ENCODE measurements around the gene PIWIL1. TPM values are rescaled to one million over a fixed set of nuclear protein-coding genes. Genes with fewer than 3 reads are reported as not detected.

The PIWIL1 gene
- total and polyA plus RNA-seq, 2 donors (not counting 1 experiment from before 2014, with no cell fraction given) = not detected

- Histone ChIP-seq H3K36me3 (ENCODE audit: control insufficient read depth, insufficient read depth, low read length) (no peaks in the 10 kb centered on the region), H3K9ac (ENCODE audit: insufficient read depth, low read length) (no peak overlapping the region), H3K4me3 (replicated peaks in 1 of 4; ENCODE audit: control extremely low read depth in 1 of 4, insufficient read depth in 1 of 4, low read depth in 3 of 4, low read length in 4 of 4) (no peak overlapping the region), H2AFZ (ENCODE audit: low read length) (no peak overlapping the region), H3K9me3 (ENCODE audit: control insufficient read depth, insufficient read depth, low read depth, low read length) (no peaks in the 10 kb centered on the region), H3K27me3 (ENCODE audit: control insufficient read depth, insufficient read depth, low read length) (no peaks in the 10 kb centered on the region), H3K4me1 (ENCODE audit: control insufficient read depth, extremely low read depth, insufficient read depth, low read length) (no peaks in the 10 kb centered on the region), H3K4me2 (ENCODE audit: extremely low read depth, insufficient read depth, low read length) (no peak overlapping the region), H3K27ac (ENCODE audit: insufficient read depth, low read length) (no peak overlapping the region), H4K20me1 (ENCODE audit: control insufficient read depth, extremely low read depth, insufficient read depth, low read length) (no peaks in the 10 kb centered on the region), H3K79me2 (ENCODE audit: control insufficient read depth, insufficient read depth, low read length) (no peaks in the 10 kb centered on the region)
- TF ChIP-seq EZH2 (IDR thresholded peaks at IDR 0.05; ENCODE audit: low read length, missing control alignments) (no peak), CTCF (conservative IDR thresholded peaks at IDR 0.05 in 1 of 2, IDR thresholded peaks at IDR 0.05 in 1 of 2; ENCODE audit: low read depth in 1 of 2, low read length in 2 of 2) (no peak)
- no peak for DNase-seq (ENCODE audit: low read depth in 2 of 2)
These were observed 21.4 kb upstream of the PIWIL1 start for GRCh38 chr12:130316251-130316650.

- Histone ChIP-seq H3K4me1 (ENCODE audit: control insufficient read depth, extremely low read depth, insufficient read depth, low read length) (no peaks in the 10 kb centered on the region), H3K27ac (ENCODE audit: insufficient read depth, low read length) (no peak overlapping the region), H3K27me3 (ENCODE audit: control insufficient read depth, insufficient read depth, low read length) (no peaks in the 10 kb centered on the region), H3K36me3 (ENCODE audit: control insufficient read depth, insufficient read depth, low read length) (no peaks in the 10 kb centered on the region), H3K4me3 (replicated peaks in 1 of 4; ENCODE audit: control extremely low read depth in 1 of 4, insufficient read depth in 1 of 4, low read depth in 3 of 4, low read length in 4 of 4) (no peak overlapping the region), H3K4me2 (ENCODE audit: extremely low read depth, insufficient read depth, low read length) (no peak overlapping the region), H3K79me2 (ENCODE audit: control insufficient read depth, insufficient read depth, low read length) (no peaks in the 10 kb centered on the region), H3K9ac (ENCODE audit: insufficient read depth, low read length) (no peak overlapping the region), H4K20me1 (ENCODE audit: control insufficient read depth, extremely low read depth, insufficient read depth, low read length) (no peaks in the 10 kb centered on the region), H2AFZ (ENCODE audit: low read length) (no peak overlapping the region), H3K9me3 (ENCODE audit: control insufficient read depth, insufficient read depth, low read depth, low read length) (no peaks in the 10 kb centered on the region)
- no peak for TF ChIP-seq CTCF (conservative IDR thresholded peaks at IDR 0.05 in 1 of 2, IDR thresholded peaks at IDR 0.05 in 1 of 2; ENCODE audit: low read depth in 1 of 2, low read length in 2 of 2)
- no peak for TF ChIP-seq EZH2 (IDR thresholded peaks at IDR 0.05; ENCODE audit: low read length, missing control alignments)
- no peak for DNase-seq (ENCODE audit: low read depth in 2 of 2)
These were observed 17.2 kb upstream of the PIWIL1 start for GRCh38 chr12:130320536-130320935.

GRCh38 chr12:130322263-130322662 lies 15.4 kb upstream of the PIWIL1 start:
- no peaks in the 10 kb centered on the region for H3K27me3 ChIP-seq (ENCODE audit: control insufficient read depth, insufficient read depth, low read length)
- no peak overlapping the region for H3K4me2 ChIP-seq (ENCODE audit: extremely low read depth, insufficient read depth, low read length)
- no peak overlapping the region for H3K4me3 ChIP-seq (replicated peaks in 1 of 4; ENCODE audit: control extremely low read depth in 1 of 4, insufficient read depth in 1 of 4, low read depth in 3 of 4, low read length in 4 of 4)
- no peaks in the 10 kb centered on the region for H3K4me1 ChIP-seq (ENCODE audit: control insufficient read depth, extremely low read depth, insufficient read depth, low read length)
- no peaks in the 10 kb centered on the region for H4K20me1 ChIP-seq (ENCODE audit: control insufficient read depth, extremely low read depth, insufficient read depth, low read length)
- H3K9ac ChIP-seq (ENCODE audit: insufficient read depth, low read length) = no peak overlapping the region
- H3K9me3 ChIP-seq (ENCODE audit: control insufficient read depth, insufficient read depth, low read depth, low read length) = no peaks in the 10 kb centered on the region
- no peak for DNase-seq (ENCODE audit: low read depth in 2 of 2)
- TF ChIP-seq CTCF (conservative IDR thresholded peaks at IDR 0.05 in 1 of 2, IDR thresholded peaks at IDR 0.05 in 1 of 2; ENCODE audit: low read depth in 1 of 2, low read length in 2 of 2) (no peak), EZH2 (IDR thresholded peaks at IDR 0.05; ENCODE audit: low read length, missing control alignments) (no peak)
- H3K79me2 ChIP-seq (ENCODE audit: control insufficient read depth, insufficient read depth, low read length) = no peaks in the 10 kb centered on the region
- no peak overlapping the region for H3K27ac ChIP-seq (ENCODE audit: insufficient read depth, low read length)
- H2AFZ ChIP-seq (ENCODE audit: low read length) = no peak overlapping the region
- H3K36me3 ChIP-seq (ENCODE audit: control insufficient read depth, insufficient read depth, low read length) = no peaks in the 10 kb centered on the region

All from fibroblast of lung (primary cell).